ENCODE measurements around the gene D2HGDH. TPM values are rescaled to one million over a fixed set of nuclear protein-coding genes. Genes with fewer than 3 reads are reported as not detected.

D2HGDH gene
- total RNA-seq, 4 donors from 2014 or later: 20.2 to 34.4 (median 23.0) TPM

DNA sequence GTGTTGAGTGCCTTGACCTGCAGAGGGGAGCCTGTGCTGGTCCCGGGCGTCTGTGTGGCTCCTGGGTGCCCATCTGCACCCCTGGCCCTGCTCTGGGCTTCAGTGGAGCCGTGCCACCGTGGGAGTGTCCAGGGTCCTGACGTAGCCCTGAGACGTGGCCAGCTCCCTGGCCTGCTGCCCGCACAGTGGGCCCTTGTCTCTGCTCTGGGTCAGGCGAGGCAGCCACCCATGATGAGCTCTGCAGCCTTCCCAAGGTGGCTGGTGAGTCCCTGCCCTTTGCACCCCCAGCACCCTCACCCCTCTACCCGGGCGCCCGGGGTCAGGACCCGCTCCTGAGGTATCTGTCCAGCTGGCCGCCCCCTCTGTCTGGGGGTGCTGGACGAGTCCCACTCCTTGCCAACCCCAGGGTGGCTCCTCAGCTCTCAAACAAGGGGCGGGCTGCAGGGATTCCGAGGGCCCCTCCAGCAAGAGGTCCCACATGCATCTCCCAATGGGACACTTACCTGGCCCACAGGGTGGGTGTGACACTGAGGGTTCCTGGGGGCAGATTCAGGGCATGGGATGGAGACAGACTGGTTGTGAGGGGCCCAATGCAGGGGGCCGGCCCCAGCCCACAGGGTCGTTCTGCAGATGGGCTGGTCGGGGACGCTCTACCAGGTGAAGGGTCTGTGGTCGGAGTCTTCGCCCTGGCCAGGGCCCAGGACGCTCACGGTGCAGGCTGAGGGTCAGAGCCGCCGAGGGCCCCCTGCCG lies 76.9 kb downstream of the D2HGDH start:
- 71 to 80% methylated on average over 1 to 14 of the region's 27 CpGs for WGBS, 2 donors
- TF ChIP-seq POLR2A (IDR thresholded peaks at IDR 0.05) (peak in 1 of 2 donors; percentile 51), CTCF (IDR thresholded peaks at IDR 0.05) (no peak)

DNA sequence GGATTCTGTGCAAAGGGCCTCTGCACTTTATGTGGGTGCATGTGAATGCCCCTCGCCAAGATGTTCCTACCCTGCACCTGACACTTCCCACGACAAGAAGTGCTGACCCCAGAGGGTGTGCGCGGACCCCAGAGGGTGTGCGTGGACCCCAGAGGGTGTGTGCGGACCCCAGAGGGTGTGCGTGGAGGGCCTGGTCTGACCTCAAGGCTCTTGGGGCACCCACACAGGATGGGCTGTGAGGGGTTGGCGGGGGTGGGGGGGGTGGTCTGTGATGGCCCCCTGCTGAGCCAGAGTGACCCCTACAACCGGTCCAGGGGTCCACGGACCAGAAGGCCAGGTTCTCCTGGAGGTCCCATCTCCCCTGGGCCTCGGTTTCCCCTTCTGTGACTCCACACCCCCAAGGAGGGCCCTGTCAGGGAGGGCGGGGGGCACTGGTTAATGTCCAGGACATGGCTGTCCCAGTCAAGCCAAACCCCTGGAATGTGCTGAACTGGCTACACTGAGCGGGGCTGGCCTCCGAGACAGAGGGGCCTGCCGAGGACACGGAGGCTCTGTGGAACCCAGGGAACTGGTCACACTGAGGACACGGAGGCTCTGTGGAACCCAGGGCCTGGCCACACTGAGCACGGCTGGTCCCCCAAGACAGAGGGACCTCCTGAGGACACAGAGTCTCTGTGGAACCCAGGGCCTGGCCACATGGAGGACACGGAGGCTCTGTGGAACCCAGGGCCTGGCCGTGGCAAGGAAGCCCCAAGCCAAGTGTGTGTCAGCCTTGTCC lies 77.7 kb downstream of the D2HGDH start:
- Histone ChIP-seq H3K36me3 (no peaks in the 10 kb centered on the region), H3K9me3 (no peaks in the 10 kb centered on the region), H3K4me3 (replicated peaks in 1 of 3) (no peak overlapping the region), H3K27me3 (no peaks in the 10 kb centered on the region), H3K27ac (peak overlapping the region in 1 of 3 donors; percentile 83), H3K4me1 (peaks cover 21 to 28% of the 10 kb centered on the region in 2 donors)
- TF ChIP-seq CTCF (IDR thresholded peaks at IDR 0.05): no peak
- TF ChIP-seq POLR2A (IDR thresholded peaks at IDR 0.05): no peak
- intact Hi-C loops (cut with DNase I): no loop called here
- WGBS, 2 donors: 84 to 87% methylated on average over 7 to 17 of the region's 20 CpGs
- DNase-seq: no peak

More for the DNA sequence above, 76.9 kb downstream of the D2HGDH start:
- intact Hi-C loops (cut with DNase I): no loop called here
- H3K4me1 ChIP-seq: peaks cover 21 to 28% of the 10 kb centered on the region in 2 donors
- no peaks in the 10 kb centered on the region for H3K27me3 ChIP-seq
- H3K4me3 ChIP-seq (replicated peaks in 1 of 3): no peak overlapping the region
- H3K9me3 ChIP-seq: no peaks in the 10 kb centered on the region
- H3K27ac ChIP-seq: peak overlapping the region; percentile 82 to 90 (median 83)
- H3K36me3 ChIP-seq: no peaks in the 10 kb centered on the region
- peak; percentile 95 for DNase-seq

DNA sequence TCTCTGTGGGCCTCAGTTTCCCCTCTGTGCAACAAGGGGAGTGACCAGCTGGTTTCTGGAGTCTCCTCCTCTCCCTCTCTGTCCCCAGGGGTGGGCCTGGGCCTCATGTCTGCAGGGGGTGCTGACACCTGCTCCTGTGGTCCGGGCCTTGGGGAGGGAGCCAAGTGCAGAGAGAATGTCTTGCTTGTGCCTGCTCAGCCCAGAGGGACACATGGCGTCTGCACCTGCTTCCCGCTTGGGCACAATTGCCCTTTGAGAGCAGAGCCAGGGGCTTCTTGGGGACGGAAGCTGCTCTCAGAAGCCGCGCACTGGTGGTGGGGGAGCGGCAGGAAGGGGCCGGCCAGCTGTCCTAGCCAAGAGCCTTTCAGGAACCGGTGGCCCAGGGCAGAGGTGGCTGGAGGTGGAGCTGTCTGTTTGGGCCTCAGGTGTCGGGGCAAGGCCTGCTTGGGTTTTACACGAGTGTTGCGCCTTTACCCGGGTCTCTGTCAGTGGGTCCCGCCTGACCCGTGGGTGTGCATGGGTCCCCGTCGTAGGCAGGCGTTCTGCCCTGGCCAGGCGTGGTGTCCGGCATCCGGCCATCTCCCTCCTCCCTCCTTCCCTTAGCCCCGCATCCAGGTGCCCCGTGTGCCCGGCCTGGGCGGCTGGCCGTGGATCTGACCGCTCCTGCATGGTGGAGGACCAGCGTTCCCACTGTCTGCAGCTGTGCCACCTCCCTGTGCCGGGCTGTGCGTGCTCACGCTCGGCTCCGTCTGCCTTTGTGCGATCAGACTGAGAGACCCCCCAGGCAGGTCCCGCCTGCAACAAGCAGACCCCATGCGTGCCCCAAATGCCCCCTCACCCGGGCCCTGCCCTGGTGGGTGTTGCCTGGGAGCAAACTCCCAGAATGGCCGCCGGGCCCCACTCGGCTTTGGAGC lies 78.6 kb downstream of the D2HGDH start:
- no peak for DNase-seq
- no peaks in the 10 kb centered on the region for H3K27me3 ChIP-seq
- H3K36me3 ChIP-seq: no peaks in the 10 kb centered on the region
- 94% methylated on average over 25 to 33 of the region's 40 CpGs for WGBS, 2 donors
- H3K9me3 ChIP-seq: no peaks in the 10 kb centered on the region
- peaks cover 21 to 28% of the 10 kb centered on the region in 2 donors for H3K4me1 ChIP-seq
- H3K4me3 ChIP-seq (replicated peaks in 1 of 3): no peak overlapping the region
- no peak for TF ChIP-seq CTCF (IDR thresholded peaks at IDR 0.05)
- no peak for TF ChIP-seq POLR2A (IDR thresholded peaks at IDR 0.05)
- intact Hi-C loops (cut with DNase I): no loop called here
- no peak overlapping the region for H3K27ac ChIP-seq

DNA sequence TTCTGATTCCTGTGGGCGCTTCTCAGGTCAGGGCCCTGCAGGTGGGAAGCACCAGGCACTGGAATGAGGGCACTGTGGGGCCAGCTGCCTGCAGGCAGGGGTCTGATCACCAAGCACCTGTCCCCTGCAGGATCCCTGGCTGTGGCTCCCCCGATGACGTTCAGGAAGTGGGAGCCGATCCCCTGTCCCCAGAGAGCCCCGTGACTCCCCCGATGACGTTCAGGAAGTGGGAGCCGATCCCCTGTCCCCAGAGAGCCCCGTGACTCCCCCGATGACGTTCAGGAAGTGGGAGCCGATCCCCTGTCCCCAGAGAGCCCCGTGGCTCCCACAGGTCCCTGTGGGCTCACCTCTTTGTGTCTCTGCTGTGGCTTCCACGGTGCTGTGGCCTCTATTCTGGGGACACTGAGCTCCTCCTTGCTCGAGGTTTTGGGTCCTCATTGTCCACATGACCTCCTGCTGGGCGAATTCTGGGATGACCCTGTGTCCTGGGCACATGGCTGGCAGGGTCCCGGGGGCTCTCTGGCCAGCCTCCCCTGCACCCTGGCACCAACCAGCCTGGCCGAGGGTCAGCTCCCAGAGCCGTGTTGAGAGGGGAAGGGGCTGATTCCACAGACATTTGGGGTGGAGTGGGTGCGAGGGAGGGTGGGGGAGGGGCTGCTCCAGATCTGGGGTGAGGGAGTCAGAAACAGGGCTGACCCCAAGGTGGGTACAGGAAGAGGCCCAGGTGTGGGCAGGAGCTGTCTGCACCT lies 79.4 kb downstream of the D2HGDH start:
- Histone ChIP-seq H3K4me3 (replicated peaks in 1 of 3) (no peak overlapping the region), H3K27me3 (no peaks in the 10 kb centered on the region), H3K27ac (no peak overlapping the region), H3K4me1 (peaks cover 21 to 28% of the 10 kb centered on the region in 2 donors), H3K36me3 (no peaks in the 10 kb centered on the region), H3K9me3 (no peaks in the 10 kb centered on the region)
- TF ChIP-seq POLR2A (IDR thresholded peaks at IDR 0.05) (no peak), CTCF (IDR thresholded peaks at IDR 0.05) (no peak)
- intact Hi-C loops (cut with DNase I): no loop called here
- 76 to 85% methylated on average over 12 to 17 of the region's 20 CpGs for WGBS, 2 donors
- DNase-seq: no peak

All from thyroid gland (tissue), 4 donors.